A549 (cell line): ENCODE measurements around the gene SHANK1. TPM values are rescaled to one million over a fixed set of nuclear protein-coding genes. Genes with fewer than 3 reads are reported as not detected.
"Not testable (repeated sequence)": the region's sequence is repeated elsewhere in the genome, so short reads cannot be mapped to it uniquely, and the experiment has no call there.

Experiments used
- ATAC-seq, 2 experiments: fragments of 200-7000 bp in 1 of 2; fragments of >200 bp in 1 of 2; cut with Nextera tagmentation in 1 of 2; cut with Tn5 transposase in 1 of 2; 3 replicates each; pipeline versions ENCODE4 v1.8.0 to v1.9.1; 2018 to 2020; ENCODE audit warnings: mild to moderate bottlenecking in 1 of 2, moderate library complexity in 1 of 2
- CTCF ChIA-PET: fragments of 300-600 bp; sonication (Branson Sonifier 250); formaldehyde crosslinking; extraction: SDS; loops from one replicate; lab custom pipeline; 2021; ENCODE audit warnings: antibody characterized with exemption, inconsistent platforms; lab: Yijun Ruan, JAX
- POLR2A ChIA-PET: fragments of 350-600 bp; formaldehyde crosslinking; extraction: SDS; loops from one replicate; lab custom pipeline; 2021; ENCODE audit warnings: antibody characterized with exemption, inconsistent platforms; lab: Yijun Ruan, JAX
- DNase-seq, 2 experiments: peaks; one replicate each; pipeline versions ENCODE4 v3.0.0 to v3.0.0-alpha.2; 2011 to 2016; ENCODE audit warnings: low read depth in 1 of 2, low spot score in 1 of 2
- FAIRE-seq: peaks from 2 replicates; lab custom pipeline; 2011; peaks lifted over from hg19 to GRCh38; lab: Jason Lieb, UNC
- H3K27ac ChIP-seq, 2 experiments: fragments of >200 bp; sonication (Bioruptor Twin); formaldehyde crosslinking; 3 replicates each; pipeline ENCODE4 v1.5.1; 2016 to 2017
- H3K4me1 ChIP-seq: fragments of >200 bp; sonication (Bioruptor Twin); formaldehyde crosslinking; 3 replicates; pipeline ENCODE4 v1.6.1; 2016
- H3K4me2 ChIP-seq: fragments of >200 bp; sonication (Bioruptor Twin); formaldehyde crosslinking; 3 replicates; pipeline ENCODE4 v1.6.1; 2016
- H3K4me3 ChIP-seq: fragments of >200 bp; sonication (Bioruptor Twin); formaldehyde crosslinking; 3 replicates; pipeline ENCODE4 v1.5.1; 2016
- H3K9me3 ChIP-seq: fragments of >200 bp; sonication (Bioruptor Twin); formaldehyde crosslinking; 3 replicates; pipeline ENCODE4 v1.6.1; 2016
- BCL3 ChIP-seq: fragments of >200 bp; sonication (Bioruptor Twin); formaldehyde crosslinking; IDR thresholded peaks from 3 replicates; pipeline ENCODE4 v1.6.1; 2016
- BHLHE40 ChIP-seq: IDR thresholded peaks from 2 replicates; pipeline ENCODE4 v1.6.1; 2012; ENCODE audit warnings: low read depth, low read length, inconsistent platforms
- EHF ChIP-seq: fragments of 250-450 bp; sonication (Bioruptor Pico); IDR thresholded peaks from 2 replicates; pipeline ENCODE4 v1.5.0; 2020; ENCODE audit warnings: mild to moderate bottlenecking
- ELK1 ChIP-seq: fragments of 150-350 bp; IDR thresholded peaks from 2 replicates; pipeline ENCODE4 v1.6.1; 2014; ENCODE audit warnings: low read depth, mild to moderate bottlenecking, low read length
- FOSL2 ChIP-seq, 2 experiments: fragments of 450-650 bp in 1 of 2; fragments of >200 bp in 1 of 2; sonication (Bioruptor Twin) in 1 of 2; formaldehyde crosslinking; IDR thresholded peaks; 2 replicates each; pipeline versions ENCODE4 v1.5.0 to v1.6.1; 2016 to 2020; ENCODE audit warnings: mild to moderate bottlenecking in 1 of 2, moderate library complexity in 1 of 2
- FOXS1 ChIP-seq: fragments of 250-450 bp; sonication (Bioruptor Pico); IDR thresholded peaks from 2 replicates; pipeline ENCODE4 v1.5.0; 2020; ENCODE audit warnings: mild to moderate bottlenecking, moderate library complexity
- HEYL ChIP-seq: fragments of 250-450 bp; sonication (Bioruptor Pico); IDR thresholded peaks from 2 replicates; pipeline ENCODE4 v1.8.0; 2021; ENCODE audit warnings: mild to moderate bottlenecking, moderate library complexity
- HMGXB4 ChIP-seq: fragments of 250-450 bp; sonication (Bioruptor Pico); IDR thresholded peaks from 2 replicates; pipeline ENCODE4 v1.5.0; 2021; ENCODE audit warnings: mild to moderate bottlenecking, moderate library complexity, borderline replicate concordance
- JUN ChIP-seq, 2 experiments: fragments of >200 bp; sonication (Bioruptor Twin); formaldehyde crosslinking; IDR thresholded peaks; 2 replicates in 1 of 2; 3 replicates in 1 of 2; pipeline ENCODE4 v1.6.1; 2016 to 2017
- KDM1A ChIP-seq: fragments of 200-600 bp; sonication (generic); IDR thresholded peaks from 2 replicates; pipeline ENCODE4 v1.6.1; 2016; ENCODE audit warnings: low read depth, mild to moderate bottlenecking
- MYC ChIP-seq: IDR thresholded peaks from 2 replicates; pipeline ENCODE4 v1.6.1; 2012; ENCODE audit warnings: mild to moderate bottlenecking, inconsistent platforms, low read length, improper control_type of control experiment, borderline replicate concordance
- RAD21 ChIP-seq, 2 experiments: fragments of >200 bp in 1 of 2; sonication (Bioruptor Twin) in 1 of 2; formaldehyde crosslinking in 1 of 2; IDR thresholded peaks in 1 of 2; conservative IDR thresholded peaks in 1 of 2; 2 replicates in 1 of 2; 3 replicates in 1 of 2; pipeline ENCODE4 v1.6.1; 2012 to 2018; ENCODE audit warnings: inconsistent platforms in 1 of 2
- RNF2 ChIP-seq: fragments of 200-600 bp; sonication (generic); IDR thresholded peaks from 2 replicates; pipeline ENCODE4 v1.6.1; 2016; ENCODE audit warnings: low read depth, mild to moderate bottlenecking, antibody characterized with exemption, moderate library complexity, borderline replicate concordance
- TP53 ChIP-seq: fragments of 250-450 bp; sonication (Bioruptor Pico); IDR thresholded peaks from 2 replicates; pipeline ENCODE4 v1.5.0; 2021; ENCODE audit warnings: mild to moderate bottlenecking, moderate library complexity
- USF2 ChIP-seq: fragments of 450-650 bp; IDR thresholded peaks from 2 replicates; pipeline ENCODE4 v1.6.1; 2014; ENCODE audit warnings: antibody characterized with exemption
- WGBS: methylation state at CpG from one replicate; pipeline ENCODE4 v1.1.6; 2017; ENCODE audit errors: missing lambda C conversion rate; 5-methylcytosine and 5-hydroxymethylcytosine counted together
- polyA plus RNA-seq, 4 experiments: library from polyadenylated mRNA; depleted of rRNA in 3 of 4; stranded (reverse); fragments of >200 nt; fragmentation: RNase III in 1 of 4; extraction: RNeasy Plus Mini Kit Qiagen cat#74134 plus additional on column Dnase treatment in 1 of 4; gene quantifications; 2 replicates in 3 of 4; 3 replicates in 1 of 4; pipeline ENCODE4 v1.2.3, GENCODE V29; 2011 to 2017
- TF ChIP-seq, protein P1 (sequence below): IDR thresholded peaks from 2 replicates; pipeline ENCODE4 v1.6.1; 2012

Gene SHANK1
- polyA plus RNA-seq, 2 of the 4 experiments (the other 2 are of a cell fraction): 0.04 to 0.17 TPM

GRCh38 chr19:50768277-50768676, 48.7 kb upstream of the SHANK1 start (continued):
- TF ChIP-seq ELK1: no peak
- no peak for TF ChIP-seq RAD21 (conservative IDR thresholded peaks at IDR 0.05 in 1 of 2, IDR thresholded peaks at IDR 0.05 in 1 of 2)
- no peak for TF ChIP-seq HMGXB4 (CRISPR knock-in tag)
- no peak for TF ChIP-seq EHF (CRISPR knock-in tag)

GRCh38 chr19:50767263-50767662, 47.7 kb upstream of the SHANK1 start:
- ChIA-PET CTCF (interaction anchor here (1.0 to 2.4 kb wide), 3 partner anchors 16 to 230 kb away, joined by 3 to 10 read pairs (median 7); no protein-coding TSS in a partner anchor), POLR2A (interaction anchor here (0.7 kb wide), 1 partner anchor 67 kb away, joined by 3 read pairs; no protein-coding TSS in a partner anchor)
- not testable (repeated sequence) for H3K4me3 ChIP-seq, H3K27ac ChIP-seq, H3K4me2 ChIP-seq, H3K4me1 ChIP-seq, DNase-seq, H3K9me3 ChIP-seq
- peak; percentile 16; the same call in 1 of the 2 replicates for TF ChIP-seq USF2
- ATAC-seq: peak; percentile 60 to 72; a peak in 5 of 6 replicates
- WGBS: 25% methylated on average over 5 of the region's 5 CpGs
- peak; percentile 99 for FAIRE-seq

GRCh38 chr19:50766746-50767145, 47.1 kb upstream of the SHANK1 start:
- not testable (repeated sequence) for H3K4me3 ChIP-seq, H3K27ac ChIP-seq, H3K9me3 ChIP-seq, DNase-seq, H3K4me2 ChIP-seq, H3K4me1 ChIP-seq, FAIRE-seq
- 72% methylated on average over 12 of the region's 12 CpGs for WGBS
- CTCF ChIA-PET: interaction anchor here (1.0 to 5.0 kb wide), 7 partner anchors 11 to 399 kb away, joined by 3 to 27 read pairs (median 7); no protein-coding TSS in a partner anchor
- peak; percentile 5 to 11; a peak in 2 of 6 replicates for ATAC-seq
- POLR2A ChIA-PET: interaction anchor here (0.7 kb wide), 1 partner anchor 67 kb away, joined by 3 read pairs; no protein-coding TSS in a partner anchor

- no peak overlapping the region for H3K4me3 ChIP-seq
- WGBS: 59% methylated on average over 7 of the region's 7 CpGs
- TF ChIP-seq EHF (CRISPR knock-in tag) (no peak), KDM1A (no peak), JUN (IDR thresholded peaks at IDR 0.05) (no peak), TP53 (CRISPR knock-in tag) (no peak), MYC (no peak), RNF2 (no peak), FOXS1 (CRISPR knock-in tag) (no peak), FOSL2 (IDR thresholded peaks at IDR 0.05) (no peak), FOSL2 (CRISPR knock-in tag; IDR thresholded peaks at IDR 0.05) (no peak), BCL3 (no peak), BHLHE40 (no peak), HEYL (CRISPR knock-in tag) (no peak)
- TF ChIP-seq, protein P1, sequence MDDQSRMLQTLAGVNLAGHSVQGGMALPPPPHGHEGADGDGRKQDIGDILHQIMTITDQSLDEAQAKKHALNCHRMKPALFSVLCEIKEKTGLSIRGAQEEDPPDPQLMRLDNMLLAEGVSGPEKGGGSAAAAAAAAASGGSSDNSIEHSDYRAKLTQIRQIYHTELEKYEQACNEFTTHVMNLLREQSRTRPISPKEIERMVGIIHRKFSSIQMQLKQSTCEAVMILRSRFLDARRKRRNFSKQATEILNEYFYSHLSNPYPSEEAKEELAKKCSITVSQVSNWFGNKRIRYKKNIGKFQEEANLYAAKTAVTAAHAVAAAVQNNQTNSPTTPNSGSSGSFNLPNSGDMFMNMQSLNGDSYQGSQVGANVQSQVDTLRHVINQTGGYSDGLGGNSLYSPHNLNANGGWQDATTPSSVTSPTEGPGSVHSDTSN: no peak
- no peaks in the 10 kb centered on the region for H3K9me3 ChIP-seq
- no peaks in the 10 kb centered on the region for H3K4me1 ChIP-seq
- H3K27ac ChIP-seq: no peak overlapping the region
- FAIRE-seq (no peak), DNase-seq (no peak), ATAC-seq (no peak)
- ChIA-PET CTCF (interaction anchor here (1.0 to 5.0 kb wide), 8 partner anchors 13 to 211 kb away, joined by 3 to 27 read pairs (median 4); no protein-coding TSS in a partner anchor), POLR2A (interaction anchor here (0.5 to 0.6 kb wide), 3 partner anchors 23 to 294 kb away, joined by 3 to 4 read pairs (median 3); no protein-coding TSS in a partner anchor)
- no peak overlapping the region for H3K4me2 ChIP-seq
These were observed 44.8 kb upstream of the SHANK1 start for GRCh38 chr19:50764409-50764808.

GRCh38 chr19:50763521-50763920, 43.9 kb upstream of the SHANK1 start:
- H3K4me2 ChIP-seq, ATAC-seq, H3K9me3 ChIP-seq, FAIRE-seq, H3K4me3 ChIP-seq, DNase-seq, POLR2A ChIA-PET, H3K4me1 ChIP-seq, H3K27ac ChIP-seq: not testable (repeated sequence)
- CTCF ChIA-PET: interaction anchor here (0.7 to 5.0 kb wide), 3 partner anchors 20 to 39 kb away, joined by 3 to 27 read pairs (median 3); no protein-coding TSS in a partner anchor
- 66% methylated on average over 13 of the region's 13 CpGs for WGBS

DNA sequence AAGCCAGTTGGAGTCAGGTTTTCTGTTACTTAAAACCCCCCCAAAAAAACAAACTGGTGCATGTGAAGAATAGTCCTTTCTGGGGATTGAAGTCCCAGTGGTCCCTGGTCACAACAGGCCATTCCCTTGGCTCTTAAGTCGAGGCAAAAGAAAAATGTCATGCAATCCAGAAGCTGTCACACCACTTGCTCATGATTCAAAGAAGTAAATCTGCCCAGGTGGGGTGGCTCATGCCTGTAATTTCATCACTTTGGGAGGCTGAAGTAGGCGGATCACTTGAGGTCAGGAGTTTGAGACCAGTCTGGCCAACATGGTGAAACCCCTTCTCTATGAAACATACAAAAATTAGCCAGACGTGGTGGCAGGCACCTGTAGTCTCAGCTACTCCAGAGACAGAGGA, 41.9 kb upstream of the SHANK1 start:
- FAIRE-seq, ATAC-seq, H3K9me3 ChIP-seq, H3K4me3 ChIP-seq, H3K27ac ChIP-seq, H3K4me2 ChIP-seq, DNase-seq, H3K4me1 ChIP-seq: not testable (repeated sequence)
- POLR2A ChIA-PET: interaction anchor here (1.2 kb wide), 1 partner anchor 37 kb away, joined by 5 read pairs; no protein-coding TSS in a partner anchor
- CTCF ChIA-PET: interaction anchor here (1.0 to 3.0 kb wide), 5 partner anchors 37 to 404 kb away, joined by 3 to 11 read pairs (median 10); no protein-coding TSS in a partner anchor
- WGBS: 42% methylated on average over 3 of the region's 3 CpGs
